ENCODE measurements around the gene DNASE1.

DNA sequence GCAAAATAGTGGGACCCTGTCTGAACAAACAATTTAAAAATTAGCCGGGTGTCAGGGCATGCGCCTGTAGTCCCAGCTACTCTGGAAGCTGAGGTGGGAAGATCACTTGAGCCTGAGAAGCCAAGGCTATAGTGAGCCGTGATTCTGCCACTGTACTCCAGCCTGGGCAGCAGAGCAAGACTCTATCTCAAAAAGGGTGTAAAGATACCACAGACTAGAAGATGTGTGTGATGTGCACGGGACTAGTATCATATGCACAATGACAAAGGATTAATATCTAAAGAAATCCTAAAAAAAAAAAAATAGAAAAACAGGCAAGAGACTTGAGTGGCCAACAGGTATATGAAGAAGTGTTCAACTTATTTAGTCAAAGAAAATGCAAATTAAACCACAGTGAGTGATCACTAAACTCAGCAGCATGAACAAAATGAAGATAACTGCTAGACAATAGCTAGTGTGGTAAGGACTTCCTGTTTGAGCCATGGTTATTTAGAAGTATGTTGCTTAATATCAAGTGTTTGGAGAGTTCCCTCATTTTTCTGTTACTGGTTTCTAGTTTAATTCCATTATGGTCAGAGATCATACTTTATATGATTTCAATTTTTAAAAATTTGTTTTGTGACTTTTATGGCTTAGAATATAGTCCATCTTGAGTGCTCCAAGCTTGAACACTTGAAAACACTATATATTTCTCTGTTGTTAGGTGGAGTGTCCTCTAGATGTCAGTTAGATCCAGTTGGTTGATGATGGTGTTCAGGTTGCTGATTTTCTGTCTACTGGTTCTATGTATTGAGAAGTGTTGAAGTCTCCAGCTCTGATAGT, 28.4 kb upstream of the DNASE1 start:
- TF ChIP-seq, protein P1, sequence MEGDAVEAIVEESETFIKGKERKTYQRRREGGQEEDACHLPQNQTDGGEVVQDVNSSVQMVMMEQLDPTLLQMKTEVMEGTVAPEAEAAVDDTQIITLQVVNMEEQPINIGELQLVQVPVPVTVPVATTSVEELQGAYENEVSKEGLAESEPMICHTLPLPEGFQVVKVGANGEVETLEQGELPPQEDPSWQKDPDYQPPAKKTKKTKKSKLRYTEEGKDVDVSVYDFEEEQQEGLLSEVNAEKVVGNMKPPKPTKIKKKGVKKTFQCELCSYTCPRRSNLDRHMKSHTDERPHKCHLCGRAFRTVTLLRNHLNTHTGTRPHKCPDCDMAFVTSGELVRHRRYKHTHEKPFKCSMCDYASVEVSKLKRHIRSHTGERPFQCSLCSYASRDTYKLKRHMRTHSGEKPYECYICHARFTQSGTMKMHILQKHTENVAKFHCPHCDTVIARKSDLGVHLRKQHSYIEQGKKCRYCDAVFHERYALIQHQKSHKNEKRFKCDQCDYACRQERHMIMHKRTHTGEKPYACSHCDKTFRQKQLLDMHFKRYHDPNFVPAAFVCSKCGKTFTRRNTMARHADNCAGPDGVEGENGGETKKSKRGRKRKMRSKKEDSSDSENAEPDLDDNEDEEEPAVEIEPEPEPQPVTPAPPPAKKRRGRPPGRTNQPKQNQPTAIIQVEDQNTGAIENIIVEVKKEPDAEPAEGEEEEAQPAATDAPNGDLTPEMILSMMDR (IDR thresholded peaks at IDR 0.05) = no peak
- TF ChIP-seq POLR2A (IDR thresholded peaks at IDR 0.05) = no peak
